GM12864 (cell line): Measurements from ENCODE around the gene TESK2.
A peak's percentile ranks its signal among the peaks of the same experiment; 100 is the strongest.

Experiments used
- DNase-seq: peaks from one replicate; pipeline ENCODE4 v3.0.0-alpha.2; 2011; ENCODE audit warnings: low read depth
- H3K4me3 ChIP-seq: 2 replicates; pipeline ENCODE4 v1.5.1; 2011; ENCODE audit warnings: mild to moderate bottlenecking, low read depth, low read length, control low read depth
- CTCF ChIP-seq: IDR thresholded peaks from 2 replicates; pipeline ENCODE4 v1.5.1; 2011; ENCODE audit warnings: low read depth, mild to moderate bottlenecking, moderate library complexity, low read length, control low read depth, inconsistent platforms; ENCODE audit errors: missing control alignments

TESK2 gene

GRCh38 chr1:45327644-45328515 lies 163.1 kb downstream of the TESK2 start:
- H3K4me3 ChIP-seq: peak overlapping the region; percentile 78
- no peak for DNase-seq
- no peak for TF ChIP-seq CTCF

- H3K4me3 ChIP-seq: peak within 1 kb of the TSS; percentile 78
- TF ChIP-seq CTCF: peak; percentile 4
- DNase-seq: peak; percentile 45
Observed at GRCh38 chr1:45326627-45327623, 164.0 kb downstream of the TESK2 start, which contains the start of gene HPDL. TSS of gene HPDL (plus strand) at chr1:45326895. CDS start at chr1:45327149, 254 bp downstream.

GRCh38 chr1:45325851-45326506 lies 165.0 kb downstream of the TESK2 start:
- H3K4me3 ChIP-seq: peak overlapping the region; percentile 78; the same call in 1 of the 2 replicates
- TF ChIP-seq CTCF: no peak
- DNase-seq: no peak

- TF ChIP-seq CTCF: no peak
- no peak overlapping the region for H3K4me3 ChIP-seq
- DNase-seq: no peak
Observed at GRCh38 chr1:45322486-45323040, 168.4 kb downstream of the TESK2 start.

GRCh38 chr1:45321444-45321843 lies 169.5 kb downstream of the TESK2 start:
- no peak overlapping the region for H3K4me3 ChIP-seq
- no peak for TF ChIP-seq CTCF
- DNase-seq: no peak

- H3K4me3 ChIP-seq: no peak overlapping the region
- no peak for TF ChIP-seq CTCF
- no peak for DNase-seq
Observed at GRCh38 chr1:45319761-45320160, 171.2 kb downstream of the TESK2 start.
